ENCODE measurements around the gene MTX3.

The MTX3 gene

GRCh38 chr5:80010754-80011392 lies 19.8 kb upstream of the MTX3 start:
- no peak overlapping the region for H3K27ac ChIP-seq
- ChIA-PET CTCF (interaction anchor here (0.7 to 1.3 kb wide), 2 partner anchors 60 to 72 kb away, joined by 3 read pairs; no protein-coding TSS in a partner anchor), POLR2A (ENCODE audit: low non-redundant PET) (no interaction called here)
- TF ChIP-seq CTCF (conservative IDR thresholded peaks at IDR 0.05; ENCODE audit: low read depth): no peak
- DNase-seq (ENCODE audit: low spot score): no peak

GRCh38 chr5:80008995-80009765 lies 18.1 kb upstream of the MTX3 start:
- no peak for TF ChIP-seq CTCF (conservative IDR thresholded peaks at IDR 0.05; ENCODE audit: low read depth)
- POLR2A ChIA-PET (ENCODE audit: low non-redundant PET): no interaction called here
- H3K27ac ChIP-seq: no peak overlapping the region
- no peak for DNase-seq (ENCODE audit: low spot score)
- CTCF ChIA-PET: interaction anchor here (0.6 kb wide), 1 partner anchor 18 kb away, joined by 4 read pairs; no protein-coding TSS in a partner anchor

GRCh38 chr5:80002677-80003076 lies 11.6 kb upstream of the MTX3 start:
- no peak for DNase-seq (ENCODE audit: low spot score)
- ChIA-PET POLR2A (ENCODE audit: low non-redundant PET) (interaction anchor here (0.6 kb wide), 1 partner anchor 255 kb away, joined by 16 read pairs; no protein-coding TSS in a partner anchor), CTCF (interaction anchor here (0.5 to 0.7 kb wide), 2 partner anchors 611 to 893 kb away, joined by 3 to 4 read pairs; no protein-coding TSS in a partner anchor)
- no peak overlapping the region for H3K27ac ChIP-seq
- TF ChIP-seq CTCF (conservative IDR thresholded peaks at IDR 0.05; ENCODE audit: low read depth): no peak

GRCh38 chr5:79999722-80000121 lies 8.7 kb upstream of the MTX3 start:
- H3K27ac ChIP-seq: no peak overlapping the region
- no peak for TF ChIP-seq CTCF (conservative IDR thresholded peaks at IDR 0.05; ENCODE audit: low read depth)
- DNase-seq (ENCODE audit: low spot score): no peak
- ChIA-PET CTCF (no interaction called here), POLR2A (ENCODE audit: low non-redundant PET) (no interaction called here)

GRCh38 chr5:79992891-79993657 lies 2.0 kb upstream of the MTX3 start:
- ChIA-PET CTCF (interaction anchor here (0.6 kb wide), 1 partner anchor 244 kb away, joined by 5 read pairs; no protein-coding TSS in a partner anchor), POLR2A (ENCODE audit: low non-redundant PET) (no interaction called here)
- no peak overlapping the region for H3K27ac ChIP-seq
- DNase-seq (ENCODE audit: low spot score): no peak
- no peak for TF ChIP-seq CTCF (conservative IDR thresholded peaks at IDR 0.05; ENCODE audit: low read depth)

GRCh38 chr5:79990205-79990597 lies 861 bp downstream of the MTX3 start:
- POLR2A ChIA-PET (ENCODE audit: low non-redundant PET): interaction anchor here (0.7 kb wide), 1 partner anchor 30 kb away, joined by 3 read pairs; no protein-coding TSS in a partner anchor
- DNase-seq (ENCODE audit: low spot score): no peak
- TF ChIP-seq CTCF (conservative IDR thresholded peaks at IDR 0.05; ENCODE audit: low read depth): no peak
- H3K27ac ChIP-seq: peak overlapping the region; percentile 83
- CTCF ChIA-PET: interaction anchor here (0.6 to 3.0 kb wide), 6 partner anchors 93 to 627 kb away, joined by 3 to 12 read pairs (median 4); no protein-coding TSS in a partner anchor
